GM18909 (cell line): ENCODE results near the gene MOCS1.

Source experiments
- ATAC-seq: cut with Tn5 transposase; IDR thresholded peaks from one replicate; pipeline ENCODE4 v1.9.1; 2021; ENCODE audit warnings: mild to moderate bottlenecking; ENCODE audit not compliant: unreplicated experiment, poor library complexity

Gene MOCS1

GRCh38 chr6:39905640-39905975 is 28.7 kb downstream of the MOCS1 start:
- ATAC-seq: no peak

GRCh38 chr6:39904946-39905639 is 29.2 kb downstream of the MOCS1 start:
- no peak for ATAC-seq

- no peak for ATAC-seq
These were observed 30.6 kb downstream of the MOCS1 start for GRCh38 chr6:39903656-39904055.

- ATAC-seq: no peak
These were observed 31.3 kb downstream of the MOCS1 start for GRCh38 chr6:39902786-39903465.

- ATAC-seq: no peak
These were observed 32.1 kb downstream of the MOCS1 start for GRCh38 chr6:39902136-39902535.

- no peak for ATAC-seq
These were observed 32.6 kb downstream of the MOCS1 start for GRCh38 chr6:39901670-39902069.

GRCh38 chr6:39901116-39901655 is 33.1 kb downstream of the MOCS1 start:
- no peak for ATAC-seq

GRCh38 chr6:39899554-39900295 is 34.5 kb downstream of the MOCS1 start:
- ATAC-seq: no peak

GRCh38 chr6:39898625-39899024 is 35.6 kb downstream of the MOCS1 start:
- no peak for ATAC-seq

- no peak for ATAC-seq
These were observed 36.6 kb downstream of the MOCS1 start for GRCh38 chr6:39897698-39898097.

GRCh38 chr6:39896701-39897100 is 37.6 kb downstream of the MOCS1 start:
- ATAC-seq: no peak

GRCh38 chr6:39893286-39893685 is 41.0 kb downstream of the MOCS1 start:
- ATAC-seq: no peak

GRCh38 chr6:39892490-39893129 is 41.7 kb downstream of the MOCS1 start:
- no peak for ATAC-seq

GRCh38 chr6:39891976-39892375 is 42.3 kb downstream of the MOCS1 start:
- ATAC-seq: no peak

GRCh38 chr6:39891353-39891752 is 42.9 kb downstream of the MOCS1 start:
- ATAC-seq: no peak

GRCh38 chr6:39889229-39889628 is 45.0 kb downstream of the MOCS1 start:
- no peak for ATAC-seq

GRCh38 chr6:39887692-39888450 is 46.4 kb downstream of the MOCS1 start:
- ATAC-seq: no peak

GRCh38 chr6:39886871-39887270 is 47.4 kb downstream of the MOCS1 start:
- no peak for ATAC-seq

- ATAC-seq: no peak
These were observed 48.6 kb downstream of the MOCS1 start for GRCh38 chr6:39885691-39886090.

- no peak for ATAC-seq
These were observed 49.6 kb downstream of the MOCS1 start for GRCh38 chr6:39884696-39885095.
